K562 (cell line): Measurements from ENCODE around the gene RNF224. TPM values are rescaled to one million over a fixed set of nuclear protein-coding genes. Genes with fewer than 3 reads are reported as not detected.

Experiments used
- CTBP1 ChIP-seq: fragments of 450-650 bp; IDR thresholded peaks from 2 replicates; pipeline ENCODE4 v1.6.1; 2016; ENCODE audit warnings: borderline replicate concordance
- DACH1 ChIP-seq: fragments of 450-650 bp; IDR thresholded peaks from 2 replicates; pipeline ENCODE4 v1.6.1; 2018; ENCODE audit not compliant: partially characterized antibody
- GTF2F1 ChIP-seq: IDR thresholded peaks from 2 replicates; pipeline ENCODE4 v1.6.1; 2011; ENCODE audit warnings: low read depth, low read length, improper control_type of control experiment
- KDM4B ChIP-seq, 2 experiments: fragments of 450-650 bp in 1 of 2; sonication (generic) in 1 of 2; IDR thresholded peaks; 2 replicates each; pipeline ENCODE4 v1.6.1; 2016 to 2017; ENCODE audit warnings: borderline replicate concordance in 2 of 2, antibody characterized with exemption in 1 of 2, low read depth in 1 of 2, mild to moderate bottlenecking in 1 of 2
- KLF1 ChIP-seq: fragments of 450-650 bp; IDR thresholded peaks from 2 replicates; pipeline ENCODE4 v1.6.1; 2016; ENCODE audit warnings: missing genetic modification characterization, missing compliant biosample characterization
- MBD1 ChIP-seq: fragments of 250-450 bp; sonication (Bioruptor Pico); IDR thresholded peaks from 2 replicates; pipeline ENCODE4 v1.8.0; 2022; ENCODE audit warnings: inconsistent platforms
- MECOM ChIP-seq: fragments of 250-450 bp; sonication (Bioruptor Pico); IDR thresholded peaks from 2 replicates; pipeline ENCODE4 v1.8.0; 2022; ENCODE audit warnings: inconsistent platforms
- MYC ChIP-seq, 2 experiments: fragments of 250-450 bp in 1 of 2; sonication (Bioruptor Pico) in 1 of 2; IDR thresholded peaks; 2 replicates each; pipeline versions ENCODE4 v1.5.1 to v1.6.1; 2012 to 2021; ENCODE audit warnings: low read depth in 2 of 2, borderline replicate concordance in 1 of 2, improper control_type of control experiment in 1 of 2, low read length in 1 of 2, mild to moderate bottlenecking in 1 of 2, moderate library complexity in 1 of 2
- NEUROD1 ChIP-seq: fragments of 150-350 bp; IDR thresholded peaks from 2 replicates; pipeline ENCODE4 v1.6.1; 2014; ENCODE audit warnings: borderline replicate concordance, low read length, low read depth; ENCODE audit not compliant: partially characterized antibody
- PHB2 ChIP-seq: fragments of 450-650 bp; IDR thresholded peaks from 2 replicates; pipeline ENCODE4 v1.6.1; 2017; ENCODE audit warnings: low read depth
- POLR3G ChIP-seq: IDR thresholded peaks from 2 replicates; pipeline ENCODE4 v1.6.1; 2011; ENCODE audit not compliant: insufficient read length, insufficient replicate concordance; ENCODE audit errors: extremely low read depth
- SETDB1 ChIP-seq: IDR thresholded peaks from one replicate; pipeline ENCODE4 v1.6.1; 2012; ENCODE audit warnings: low read length, control low read depth, inconsistent platforms
- SREBF1 ChIP-seq: fragments of 150-350 bp; IDR thresholded peaks from 2 replicates; pipeline ENCODE4 v1.6.1; 2014; ENCODE audit warnings: antibody characterized with exemption, low read depth, low read length, borderline replicate concordance
- STAT6 ChIP-seq: sonication (generic); formaldehyde crosslinking; IDR thresholded peaks from 2 replicates; pipeline ENCODE4 v1.8.1; 2023; ENCODE audit warnings: mild to moderate bottlenecking, missing genetic modification reagents
- ZFP91 ChIP-seq: sonication (generic); formaldehyde crosslinking; IDR thresholded peaks from 2 replicates; pipeline ENCODE4 v1.8.0; 2022; ENCODE audit warnings: mild to moderate bottlenecking, missing genetic modification reagents
- ZNF639 ChIP-seq, 2 experiments: fragments of 200-800 bp in 1 of 2; sonication (Bioruptor generic) in 1 of 2; sonication (generic) in 1 of 2; formaldehyde crosslinking in 1 of 2; IDR thresholded peaks in 1 of 2; conservative IDR thresholded peaks in 1 of 2; 2 replicates each; pipeline versions ENCODE4 v1.5.0 to v1.6.1; 2016 to 2020; ENCODE audit warnings: missing compliant biosample characterization in 1 of 2, missing genetic modification characterization in 1 of 2, missing genetic modification reagents in 1 of 2
- polyA plus RNA-seq, 8 experiments: library from polyadenylated mRNA; depleted of rRNA in 4 of 8; stranded (reverse) in 5 of 8; unstranded in 3 of 8; fragments of >200 nt; fragmentation: Nextera tagmentation in 2 of 8; fragmentation: Illumina TruSeq in 1 of 8; extraction: Ambion mirVana in 2 of 8; extraction: Trizol in 1 of 8; gene quantifications; 2 replicates each; pipeline versions ENCODE4 v1.2.1 to v1.2.3, GENCODE V29; 2011 to 2014; ENCODE audit warnings: inconsistent platforms in 1 of 8, missing spikeins in 1 of 8
- total RNA-seq, 7 experiments: library from RNA; depleted of rRNA in 6 of 7; stranded (reverse); fragments of >200 nt in 6 of 7; fragmentation: Illumina TruSeq in 2 of 7; extraction: Trizol in 2 of 7; gene quantifications; 2 replicates each; pipeline versions ENCODE4 v1.2.1 to v1.2.3, GENCODE V29; 2011 to 2021; ENCODE audit warnings: low replicate concordance in 1 of 7

The RNF224 gene
- total and polyA plus RNA-seq, 9 of the 15 experiments (the other 6 are each of a cell fraction or from before 2014, with no cell fraction given): not detected

- no peak for TF ChIP-seq STAT6 (CRISPR knock-in tag)
- no peak for TF ChIP-seq PHB2
- no peak for TF ChIP-seq DACH1
- peak; percentile 62 for TF ChIP-seq CTBP1
- TF ChIP-seq POLR3G: no peak
- TF ChIP-seq KDM4B (IDR thresholded peaks at IDR 0.05; ENCODE audit: borderline replicate concordance in 2 of 2, low read depth in 1 of 2): peak in 1 of 2 experiments; percentile 90; a peak in 2 of 4 replicates
- TF ChIP-seq MYC (IDR thresholded peaks at IDR 0.05; ENCODE audit: low read depth, low read length): peak; percentile 84
- TF ChIP-seq MYC (CRISPR knock-in tag; IDR thresholded peaks at IDR 0.05; ENCODE audit: borderline replicate concordance, low read depth): peak; percentile 18; the same call in 1 of the 2 replicates
- TF ChIP-seq NEUROD1: peak; percentile 35
- TF ChIP-seq SETDB1: no peak
- TF ChIP-seq GTF2F1: no peak
- TF ChIP-seq MECOM (CRISPR knock-in tag): no peak
- no peak for TF ChIP-seq ZFP91 (CRISPR knock-in tag)
- no peak for TF ChIP-seq MBD1 (CRISPR knock-in tag)
- TF ChIP-seq KLF1 (tag): peak; percentile 76
- TF ChIP-seq SREBF1: no peak
- TF ChIP-seq ZNF639 (CRISPR knock-in tag; conservative IDR thresholded peaks at IDR 0.05 in 1 of 2, IDR thresholded peaks at IDR 0.05 in 1 of 2): no peak
Observed at GRCh38 chr9:137205126-137206069, 21.9 kb upstream of the RNF224 start, which contains the start of the genes NDOR1 and TMEM203 (continued).
